NCI-H1048 (cell line): ENCODE results near the gene FAIM2.
"Not testable (repeated sequence)": the region's sequence is repeated elsewhere in the genome, so short reads cannot be mapped to it uniquely, and the experiment has no call there.

Source experiments
- DNase-seq: peaks from one replicate; lab custom pipeline; 2025; lab: John Stamatoyannopoulos, UW

Gene FAIM2

DNA sequence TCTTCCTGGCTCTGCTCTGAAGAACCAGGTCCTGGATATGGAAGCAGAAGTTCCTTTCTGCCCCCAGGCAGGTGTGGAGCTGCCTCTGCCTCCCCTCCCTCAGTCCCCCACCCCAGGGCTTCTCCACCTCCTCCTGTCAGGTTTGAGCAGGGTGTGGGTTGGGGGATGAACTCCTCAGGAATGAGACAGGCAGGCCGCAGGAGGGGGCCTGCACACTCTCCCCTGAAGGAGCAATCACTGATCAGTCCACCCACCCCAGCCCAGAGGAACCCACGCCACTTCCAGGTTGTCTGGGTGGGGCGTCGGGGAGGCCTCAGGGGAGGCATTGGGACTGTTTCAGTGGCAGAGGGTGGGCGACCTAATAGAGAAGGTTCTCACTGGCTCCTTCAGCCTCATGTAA lies 26.6 kb downstream of the FAIM2 start:
- DNase-seq = no peak

DNA sequence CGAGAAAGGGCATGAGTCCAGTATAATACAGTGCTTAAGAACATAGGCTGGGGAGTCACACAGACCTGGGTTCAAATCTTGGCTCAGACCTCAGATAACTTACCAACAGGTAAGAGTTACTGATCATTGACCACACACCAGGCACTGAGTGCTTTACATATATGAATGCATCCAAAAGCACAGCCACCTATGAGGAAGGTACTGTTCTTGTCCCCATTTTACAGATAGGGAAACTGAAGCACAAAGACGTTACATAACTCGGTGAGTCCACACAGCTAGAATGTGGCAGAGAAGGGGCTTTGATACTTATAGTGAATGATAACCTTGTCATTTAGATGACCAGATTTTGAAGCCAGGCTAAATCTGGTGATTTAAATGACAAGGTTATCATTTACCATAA lies 27.6 kb downstream of the FAIM2 start:
- no peak for DNase-seq

DNA sequence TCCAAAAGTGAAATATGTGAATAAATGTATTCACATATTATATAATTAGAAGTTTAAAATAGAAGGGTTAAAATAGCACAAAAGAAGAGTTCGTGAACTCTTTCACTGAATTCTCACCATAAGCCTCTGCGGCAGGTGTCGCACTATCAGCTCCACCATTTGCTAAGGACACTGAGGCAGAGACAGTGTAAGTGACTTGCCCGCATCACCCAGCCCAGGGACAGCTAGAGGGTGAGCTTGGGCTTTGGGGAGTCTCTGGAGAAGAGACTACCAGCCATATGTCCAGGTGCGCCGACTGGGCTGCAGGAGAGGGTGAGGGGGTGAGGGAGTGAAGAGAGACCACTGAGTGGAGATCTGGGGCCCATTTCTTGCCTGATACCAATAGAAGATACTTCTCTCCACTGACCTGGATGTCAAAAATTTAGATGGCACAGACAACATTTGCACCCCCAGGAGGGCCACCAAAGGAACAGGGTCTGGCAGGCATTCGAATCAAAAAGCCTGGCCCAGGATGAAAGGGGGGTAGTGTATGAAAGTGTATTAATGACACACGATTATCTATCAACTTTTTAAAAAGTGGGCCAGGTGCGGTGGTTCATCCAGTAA lies 28.5 kb downstream of the FAIM2 start:
- DNase-seq = no peak

DNA sequence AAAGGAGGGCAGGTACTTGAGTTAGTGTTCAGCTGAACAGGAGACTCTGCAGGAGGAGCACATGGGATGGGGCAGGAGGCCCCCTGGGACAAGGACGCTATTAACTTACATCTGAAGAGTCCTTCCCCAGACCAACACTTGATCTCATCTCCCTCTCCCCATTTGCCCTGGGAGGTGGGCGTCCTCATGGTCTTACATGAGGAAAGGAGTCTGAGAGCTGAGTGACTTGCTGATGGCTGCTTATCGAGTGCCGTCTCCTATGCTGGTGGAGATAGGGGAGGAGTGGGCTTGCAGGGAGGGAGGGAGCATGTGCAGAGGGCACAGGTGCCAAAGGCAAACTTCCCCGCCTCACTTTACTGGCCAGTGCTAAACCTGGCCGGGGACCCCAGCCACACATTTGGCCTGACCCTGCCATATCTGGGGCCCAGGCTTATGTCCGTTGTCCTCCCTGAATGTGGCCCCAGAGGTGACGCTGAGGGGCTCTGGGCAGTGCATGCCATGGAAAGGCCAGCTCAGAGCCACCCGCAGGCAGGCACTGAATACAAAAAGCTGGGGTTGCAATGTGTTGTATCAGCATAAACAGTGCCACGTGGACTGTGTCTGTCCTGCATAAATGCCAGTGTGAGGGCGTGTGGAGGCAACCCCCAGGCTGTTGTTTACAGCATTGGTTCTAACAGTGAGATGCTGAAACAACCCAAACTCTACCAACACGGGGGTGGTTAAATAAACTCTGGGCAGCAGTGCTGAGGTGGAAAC lies 29.4 kb downstream of the FAIM2 start:
- no peak for DNase-seq

DNA sequence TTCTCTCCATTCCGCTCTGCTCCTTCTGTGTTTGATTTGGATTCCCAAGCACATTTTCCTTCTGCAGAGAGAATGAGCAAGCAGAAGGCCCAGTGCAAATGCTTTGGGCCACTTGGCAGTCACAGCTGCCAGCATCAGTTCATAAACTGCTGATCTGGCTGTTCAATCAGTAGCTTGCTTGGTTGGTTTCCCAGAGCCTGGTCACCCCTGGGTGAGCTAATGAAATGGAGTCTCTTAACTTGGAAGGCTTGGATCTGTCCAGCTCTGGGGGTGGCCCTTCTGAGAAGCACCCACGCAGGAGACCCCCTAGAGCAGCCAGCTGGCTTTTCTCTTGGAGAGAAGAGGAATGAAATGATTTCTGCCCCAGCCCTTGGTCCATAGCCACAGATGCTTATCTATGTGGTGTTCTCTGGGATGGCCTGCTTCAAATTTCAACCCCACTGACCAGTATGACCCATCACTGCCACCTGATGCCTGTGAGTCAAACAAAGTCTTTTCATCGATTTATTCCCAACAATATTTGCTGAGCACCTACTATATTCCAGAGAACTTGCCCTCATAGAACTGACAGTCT lies 30.3 kb downstream of the FAIM2 start:
- DNase-seq = no peak

DNA sequence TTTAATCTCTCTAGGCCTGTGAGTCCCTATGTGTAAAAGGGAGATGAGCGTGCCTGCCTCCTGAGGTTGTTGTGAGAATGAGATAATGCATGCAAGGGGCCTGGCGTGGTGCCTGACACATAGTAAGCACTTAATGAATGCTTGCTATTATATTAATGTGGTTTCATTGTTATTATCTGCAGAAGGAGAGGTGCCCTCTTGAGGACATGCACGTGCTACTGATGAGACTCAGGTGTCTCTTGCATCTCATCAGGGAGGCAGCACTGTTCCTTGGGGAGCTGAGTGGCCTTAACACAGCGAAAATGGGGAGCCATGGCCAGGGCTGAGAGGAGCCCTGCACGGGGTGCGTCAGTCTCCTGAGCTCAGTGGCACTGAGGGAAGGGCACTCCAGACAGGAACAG lies 30.9 kb downstream of the FAIM2 start:
- no peak for DNase-seq

DNA sequence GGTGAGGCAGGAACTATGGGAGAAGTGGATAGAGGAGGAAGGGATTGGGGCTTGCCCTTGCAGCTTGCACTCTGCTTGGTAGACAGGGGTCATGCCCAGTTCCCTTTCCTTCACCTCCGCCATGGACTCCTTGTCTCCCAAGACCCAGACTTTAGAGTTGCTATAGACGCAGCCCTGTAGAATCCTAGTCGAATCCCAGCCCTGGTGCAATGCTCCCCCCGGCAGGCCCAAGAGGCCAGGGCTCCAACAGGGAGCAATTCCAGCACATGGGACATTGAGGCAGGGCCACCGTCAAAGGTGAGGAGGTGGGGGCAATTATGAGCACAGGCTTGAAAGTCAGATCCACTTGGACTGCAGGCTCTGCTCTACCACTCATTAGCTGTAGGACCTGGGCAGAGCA lies 31.3 kb downstream of the FAIM2 start:
- no peak for DNase-seq

DNA sequence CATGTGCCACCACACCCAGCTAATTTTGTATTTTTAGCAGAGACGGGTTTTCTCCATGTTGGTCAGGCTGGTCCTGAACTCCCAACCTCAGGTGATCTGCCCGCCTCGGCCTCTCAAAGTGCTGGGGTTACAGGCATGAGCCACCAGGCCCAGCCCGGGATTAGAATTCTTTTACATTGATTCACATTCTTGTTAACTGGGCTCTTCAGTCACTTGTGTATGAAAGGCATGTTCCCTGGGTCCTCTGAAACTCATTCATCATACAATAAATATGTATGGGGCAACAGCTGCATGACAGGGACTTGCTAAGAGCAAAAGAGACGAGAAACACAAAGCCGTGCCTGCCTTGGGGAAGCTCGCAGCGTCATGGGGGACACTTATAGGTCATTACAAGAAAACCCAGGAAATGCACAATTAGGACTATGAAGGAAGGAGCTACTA lies 31.9 kb downstream of the FAIM2 start:
- not testable (repeated sequence) for DNase-seq

DNA sequence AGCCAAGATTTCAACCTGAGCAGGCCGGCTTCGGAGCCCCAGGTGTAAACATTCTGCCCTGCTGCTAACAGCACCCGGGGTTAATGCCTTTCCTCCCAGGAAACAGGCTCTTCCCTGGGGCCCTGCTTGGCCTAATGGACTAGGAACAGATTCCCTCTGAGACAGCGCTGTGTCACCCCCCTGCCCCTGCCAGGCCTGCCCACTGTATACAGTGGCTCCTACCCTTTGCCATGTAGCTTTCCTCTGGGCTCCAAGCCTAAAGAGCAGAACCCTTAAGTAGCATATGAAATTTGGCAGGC lies 32.5 kb downstream of the FAIM2 start:
- no peak for DNase-seq

DNA sequence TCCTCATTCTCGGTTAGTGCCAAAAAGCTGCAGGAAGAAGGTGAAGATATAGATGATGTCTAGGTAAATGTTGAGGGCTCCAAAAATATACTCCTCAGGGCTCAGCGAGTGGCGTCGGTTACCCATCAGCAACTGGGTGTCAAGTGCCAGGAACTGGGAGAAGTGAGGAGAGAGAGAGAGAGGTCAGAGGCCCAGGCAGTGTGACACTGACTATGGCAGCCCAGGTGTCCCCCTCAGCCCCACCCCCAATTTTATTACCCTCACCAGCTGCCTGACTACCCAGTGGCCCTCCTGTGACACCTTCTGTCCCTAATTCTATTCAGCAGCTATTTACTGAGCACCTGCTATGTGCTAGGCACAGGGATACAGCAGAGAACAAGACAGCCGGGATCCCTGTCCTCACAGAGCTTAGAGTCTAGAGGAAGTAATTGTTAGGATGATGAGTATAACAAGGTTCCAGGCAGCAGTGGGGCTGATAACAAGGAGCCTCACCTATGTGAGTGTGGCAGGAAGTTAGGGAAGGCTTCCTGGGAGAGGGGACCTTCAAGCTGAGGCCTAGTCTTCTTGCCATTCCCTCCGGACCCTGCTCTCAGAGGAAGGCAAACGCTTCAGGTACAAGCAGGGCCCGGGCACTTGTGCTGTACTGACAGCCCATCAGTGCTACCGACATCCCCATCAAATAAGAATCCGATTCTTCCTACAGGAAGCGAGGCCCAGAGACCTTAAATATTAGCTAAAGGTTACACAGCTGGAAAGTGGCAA lies 33.0 kb downstream of the FAIM2 start:
- DNase-seq = no peak

DNA sequence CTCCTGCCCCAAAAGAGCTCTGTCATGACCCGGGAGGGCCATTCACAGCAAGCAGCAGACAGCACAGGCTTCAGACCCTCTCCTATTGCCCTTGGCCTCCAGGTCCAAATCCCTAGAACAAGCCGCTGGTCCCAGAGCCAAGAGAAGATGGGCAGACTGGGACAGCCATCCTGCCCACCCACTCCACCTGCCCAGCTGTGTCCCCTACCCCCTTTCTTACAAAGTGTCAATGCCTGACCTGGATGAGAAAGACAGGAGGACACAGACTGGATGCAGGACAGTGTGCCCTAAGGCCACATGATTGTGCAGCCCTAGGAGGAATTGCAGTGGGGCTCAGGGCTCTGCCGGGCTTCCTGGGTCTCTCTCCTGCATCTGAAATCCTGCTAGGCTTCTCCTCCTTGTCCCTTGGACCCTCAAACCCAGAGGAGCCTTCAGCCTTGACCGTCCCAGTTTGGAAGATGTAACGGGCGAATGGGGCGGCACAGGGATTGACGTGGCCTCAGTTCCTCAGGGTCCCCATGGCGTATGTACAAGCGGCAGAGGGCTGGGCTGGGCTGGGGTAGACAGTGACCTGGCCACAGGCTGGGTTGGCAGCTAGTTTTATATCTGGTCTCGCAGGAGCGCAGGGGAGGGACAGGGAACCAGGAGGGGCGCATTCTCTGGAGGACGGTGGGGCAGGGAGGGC lies 33.7 kb downstream of the FAIM2 start:
- DNase-seq = no peak

DNA sequence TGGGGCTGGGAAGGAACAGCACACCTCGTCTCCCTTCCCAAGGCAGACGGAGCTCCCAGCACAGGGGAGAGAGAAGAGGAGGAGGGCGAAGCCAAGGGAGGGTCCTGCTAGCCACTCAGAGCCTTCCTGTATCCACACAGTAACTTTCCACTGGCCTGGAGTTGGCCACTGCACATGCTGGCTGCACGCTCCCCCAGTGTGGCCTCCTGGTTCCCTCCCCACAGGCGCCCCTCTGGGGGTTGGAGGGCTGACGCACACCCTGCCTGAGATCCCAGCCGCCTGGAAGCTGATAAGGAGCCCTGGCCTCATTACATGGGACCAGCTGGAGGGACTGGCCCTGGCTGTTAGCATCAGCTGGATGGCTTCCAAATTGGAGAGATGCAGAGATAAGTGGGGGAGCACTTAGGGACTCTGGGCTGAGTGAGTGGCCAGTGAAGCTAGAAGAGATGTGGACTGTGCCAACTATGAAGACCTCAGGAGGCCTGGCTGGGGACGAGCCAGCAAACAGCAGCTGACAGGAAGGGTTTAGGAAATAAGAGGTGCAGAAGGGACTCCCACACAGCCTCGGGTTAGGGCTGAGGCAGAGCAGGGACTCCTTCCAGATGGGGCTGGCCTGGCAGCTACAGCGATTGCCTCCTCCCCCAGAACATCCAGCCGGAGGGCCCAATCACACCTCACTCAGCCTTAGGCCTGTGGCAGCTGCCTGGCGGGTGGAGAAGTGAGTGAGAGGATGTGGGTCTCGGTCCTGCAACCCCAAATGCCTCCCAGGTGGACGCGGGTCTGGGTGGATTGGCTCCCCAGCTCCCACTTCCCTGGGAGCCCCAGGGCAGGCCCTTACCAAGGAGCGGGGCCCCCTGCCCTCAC lies 34.5 kb downstream of the FAIM2 start:
- DNase-seq = no peak

DNA sequence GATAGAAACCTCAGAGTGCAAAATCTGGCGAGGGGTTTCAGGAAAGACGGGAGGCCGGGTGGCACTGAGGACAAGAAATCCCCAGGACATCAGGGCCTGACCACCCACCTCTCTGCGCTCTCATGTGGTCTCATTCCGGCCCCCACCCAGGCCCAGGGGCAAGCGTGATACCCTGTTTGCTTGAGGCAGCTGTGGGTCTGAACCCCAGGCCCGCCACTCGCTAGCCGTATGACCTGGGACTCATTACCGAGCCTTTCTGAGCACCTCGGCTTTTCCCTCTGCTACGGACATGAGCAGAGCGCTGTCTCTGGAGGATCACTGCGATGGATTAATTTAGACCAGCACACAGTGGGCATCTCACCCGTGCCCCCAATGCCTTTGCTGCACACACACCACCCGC lies 35.3 kb downstream of the FAIM2 start:
- DNase-seq = no peak

DNA sequence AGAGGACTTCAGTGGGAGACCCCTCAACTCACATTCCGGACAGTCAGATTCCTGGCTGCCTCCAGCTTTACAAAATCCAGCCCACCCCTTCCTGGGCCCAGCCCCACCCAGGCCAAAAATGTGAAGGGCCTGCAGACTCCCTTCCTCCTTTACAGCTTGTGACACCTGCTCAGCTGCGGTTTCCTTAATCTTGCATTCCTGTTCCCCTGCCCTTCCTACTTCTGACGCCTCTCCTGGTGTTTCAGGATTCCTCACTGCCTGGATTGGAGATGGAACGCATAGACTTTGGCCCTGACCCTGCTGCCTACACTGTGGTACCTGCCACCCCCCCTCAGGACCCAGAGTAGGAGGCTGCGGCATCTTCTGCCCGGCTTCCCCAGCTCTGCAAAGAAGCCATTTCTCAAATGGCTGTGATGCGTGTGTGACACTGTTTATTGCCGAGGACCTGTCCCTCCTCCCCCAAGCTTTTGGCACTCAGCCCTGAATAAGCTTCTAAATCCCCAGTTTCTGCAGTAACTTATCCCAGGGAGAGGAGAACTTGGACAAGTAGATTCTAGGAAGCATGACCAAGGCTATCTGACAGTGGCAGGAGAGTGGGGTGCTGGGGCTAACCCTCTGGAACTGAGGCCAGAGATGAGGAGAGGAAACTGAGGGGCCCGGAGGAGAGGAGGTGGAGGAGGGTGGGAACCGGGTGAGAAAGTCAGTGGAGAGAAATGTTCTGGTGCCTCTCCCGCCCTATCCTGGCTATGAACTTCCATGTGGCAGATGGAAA lies 35.9 kb downstream of the FAIM2 start:
- no peak for DNase-seq

DNA sequence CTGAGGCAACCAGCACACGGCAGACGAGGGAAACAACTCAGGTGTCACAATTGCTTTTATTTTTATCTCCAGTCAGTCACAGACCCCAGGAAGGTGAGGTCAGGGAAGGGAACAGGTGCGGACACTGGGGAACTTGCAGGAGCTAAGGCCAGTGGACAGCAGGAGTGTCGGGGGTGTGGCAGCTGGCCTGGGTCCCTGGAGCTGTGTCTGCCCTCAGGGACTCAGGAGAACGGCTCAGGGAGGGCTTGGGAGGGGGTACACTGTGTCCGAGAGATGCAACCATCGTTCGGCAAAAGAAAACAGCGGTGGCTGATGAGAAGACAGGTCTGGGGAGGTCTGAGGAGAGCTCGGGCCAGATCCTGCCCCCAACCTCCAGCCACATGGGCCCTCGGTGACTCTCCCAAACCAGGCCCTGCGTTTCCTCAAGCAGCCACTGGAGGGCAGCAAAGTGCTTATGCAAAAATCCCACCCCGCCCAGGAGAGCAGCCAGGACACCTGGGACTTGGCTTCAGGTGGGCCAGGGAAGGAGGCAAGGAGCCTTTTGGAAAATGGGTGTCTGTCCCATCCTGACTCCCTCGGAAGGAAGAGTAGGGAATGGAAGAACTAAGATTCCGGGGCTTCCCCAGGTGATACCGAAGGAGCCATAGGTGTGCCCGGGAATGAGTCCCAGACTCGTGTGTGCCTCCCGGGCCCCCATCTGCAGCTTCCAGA lies 36.7 kb downstream of the FAIM2 start:
- peak; percentile 2 for DNase-seq

DNA sequence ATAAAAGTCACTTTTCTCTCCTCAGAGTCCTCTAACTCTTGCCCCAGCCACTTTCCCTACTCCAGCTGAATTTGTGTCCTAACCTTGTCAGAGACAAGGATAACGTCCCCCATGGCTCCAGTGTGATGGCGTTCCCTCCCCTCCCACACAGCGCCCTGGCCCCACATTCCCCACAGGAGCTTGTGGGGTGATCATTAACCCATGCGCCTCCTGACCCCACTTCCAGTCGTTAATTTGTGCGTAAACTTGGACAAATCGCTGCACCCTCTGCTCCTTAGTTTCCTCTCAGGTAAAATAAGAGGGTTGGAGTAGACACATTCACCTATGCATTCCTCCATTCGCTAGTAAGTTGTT lies 37.9 kb downstream of the FAIM2 start:
- DNase-seq = no peak

DNA sequence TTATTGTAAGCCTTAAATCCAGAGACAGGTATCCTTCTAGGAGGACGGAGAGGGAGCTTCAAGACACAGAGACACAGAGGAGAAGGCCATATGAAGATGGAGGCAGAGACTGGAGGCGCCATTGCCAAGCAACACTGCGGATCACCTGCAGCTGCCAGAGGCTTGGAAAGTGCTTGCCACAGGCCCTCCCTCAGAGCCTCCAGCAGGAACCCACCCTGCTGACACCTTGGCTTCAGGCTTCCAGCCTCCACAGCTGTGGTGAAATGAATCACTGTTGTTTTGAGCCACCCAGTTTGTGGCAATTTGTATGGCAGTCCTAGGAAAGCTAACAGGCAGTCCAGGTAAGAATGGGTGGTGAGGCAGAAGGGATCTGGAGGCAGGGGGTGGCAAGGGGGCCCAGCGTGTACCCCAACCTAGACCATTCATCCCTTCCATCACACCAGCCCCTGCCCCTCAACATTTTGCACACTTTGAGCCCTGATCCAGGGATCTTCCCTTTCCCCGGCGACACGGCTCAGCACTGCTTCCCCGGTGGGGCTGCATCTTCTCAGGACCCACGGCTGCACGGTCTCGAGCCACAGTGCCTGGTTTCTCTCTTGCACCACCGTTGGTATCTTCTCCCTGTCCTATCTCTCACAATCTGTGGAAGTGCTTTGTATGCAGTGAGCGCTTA lies 38.5 kb downstream of the FAIM2 start:
- DNase-seq = no peak

DNA sequence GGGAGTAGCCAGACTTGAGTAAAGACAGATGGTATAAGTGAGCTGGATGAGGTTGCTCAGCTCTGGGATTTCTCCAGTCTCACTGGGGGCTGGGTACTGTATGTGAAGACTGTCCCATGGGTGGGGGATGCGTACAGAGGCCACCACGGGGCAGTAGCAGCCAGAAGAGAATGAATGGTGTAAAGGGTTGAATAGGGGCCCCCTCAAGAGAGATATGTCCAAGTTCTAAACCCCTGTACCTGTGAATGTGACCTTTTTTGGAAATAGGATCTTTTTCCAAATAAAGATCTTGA lies 39.0 kb downstream of the FAIM2 start:
- no peak for DNase-seq

DNA sequence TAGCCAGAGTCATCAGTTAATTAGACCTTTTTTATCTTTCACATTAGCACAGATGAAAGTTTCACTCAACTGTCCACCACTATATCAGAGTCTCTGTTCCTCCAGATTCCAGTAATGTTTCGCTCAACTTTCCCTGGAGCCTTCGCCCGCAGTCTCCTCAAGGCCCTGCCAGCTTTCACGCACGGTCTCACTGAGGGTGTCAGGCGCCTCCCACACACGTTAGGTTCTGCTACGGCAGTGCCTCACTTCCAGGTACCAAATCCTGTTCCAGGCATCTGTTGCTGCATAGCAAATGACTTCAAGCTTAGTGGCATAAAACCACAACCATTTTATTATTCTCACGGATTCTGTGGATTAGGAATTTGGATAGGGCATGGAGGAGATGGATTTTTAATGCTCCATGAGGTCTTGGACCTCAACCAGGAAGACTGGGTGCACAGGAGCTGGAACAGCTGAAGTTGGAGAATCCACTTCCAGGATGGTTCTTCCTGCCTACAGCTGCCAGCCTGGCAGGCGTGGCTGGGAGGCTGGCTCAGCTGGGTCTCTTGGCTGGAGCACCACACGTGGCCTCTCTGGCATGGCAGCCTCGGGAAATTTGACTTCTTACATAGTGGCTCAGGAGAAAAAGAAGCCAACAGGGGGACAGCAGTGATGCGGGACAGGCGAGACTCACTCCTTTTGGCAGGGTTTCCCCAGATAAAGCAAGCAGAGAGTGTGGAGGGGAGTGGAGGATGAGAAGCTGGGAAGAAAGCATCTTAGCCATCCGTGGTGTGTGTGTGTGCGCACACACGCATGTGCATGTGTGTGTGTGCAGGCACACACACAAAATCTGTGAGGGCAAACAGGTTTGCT lies 39.5 kb downstream of the FAIM2 start:
- no peak for DNase-seq
